HepG2 (cell line): ENCODE results near the gene POLR1H. TPM values are rescaled to one million over a fixed set of nuclear protein-coding genes. Genes with fewer than 3 reads are reported as not detected.
A peak's percentile ranks its signal among the peaks of the same experiment; 100 is the strongest.

Experiments used
- AHR ChIP-seq: IDR thresholded peaks from 2 replicates; pipeline ENCODE4 v1.6.1; 2018; ENCODE audit warnings: missing genetic modification reagents, missing compliant biosample characterization
- CBX1 ChIP-seq: IDR thresholded peaks from one replicate; pipeline ENCODE4 v1.6.1; 2016; ENCODE audit warnings: antibody characterized with exemption, low read depth
- CTCF ChIP-seq: sonication (generic); formaldehyde crosslinking; IDR thresholded peaks from 2 replicates; pipeline ENCODE4 v1.5.0; 2020; ENCODE audit warnings: mild to moderate bottlenecking, missing genetic modification reagents, moderate library complexity
- ERF ChIP-seq: IDR thresholded peaks from 2 replicates; pipeline ENCODE4 v1.6.1; 2018; ENCODE audit warnings: missing biosample characterization, missing genetic modification reagents
- HDAC2 ChIP-seq: sonication (generic); formaldehyde crosslinking; IDR thresholded peaks from 2 replicates; pipeline ENCODE4 v1.4.0; 2020; ENCODE audit warnings: missing genetic modification reagents
- KDM1A ChIP-seq: IDR thresholded peaks from 2 replicates; pipeline ENCODE4 v1.6.1; 2016; ENCODE audit warnings: missing compliant biosample characterization
- LCORL ChIP-seq, 2 experiments: fragments of 450-650 bp in 1 of 2; sonication (generic) in 1 of 2; formaldehyde crosslinking in 1 of 2; IDR thresholded peaks; 2 replicates each; pipeline versions ENCODE4 v1.5.0 to v1.6.1; 2017 to 2020; ENCODE audit warnings: antibody characterized with exemption in 1 of 2, missing genetic modification reagents in 1 of 2
- MAFK ChIP-seq, 2 experiments: IDR thresholded peaks in 1 of 2; conservative IDR thresholded peaks in 1 of 2; 2 replicates each; pipeline ENCODE4 v1.6.1; 2011; ENCODE audit warnings: improper control_type of control experiment in 2 of 2, low read length in 2 of 2
- MED1 ChIP-seq: sonication (generic); formaldehyde crosslinking; IDR thresholded peaks from 2 replicates; pipeline ENCODE4 v1.4.0; 2020; ENCODE audit warnings: missing genetic modification reagents
- MIER3 ChIP-seq: IDR thresholded peaks from 2 replicates; pipeline ENCODE4 v1.6.1; 2016; ENCODE audit warnings: missing compliant biosample characterization, borderline replicate concordance
- PHF5A ChIP-seq: IDR thresholded peaks from one replicate; pipeline ENCODE4 v1.6.1; 2018; ENCODE audit warnings: low read depth, missing genetic modification reagents; ENCODE audit not compliant: unreplicated experiment
- RFX5 ChIP-seq: IDR thresholded peaks from 2 replicates; pipeline ENCODE4 v1.6.1; 2011; ENCODE audit warnings: low read depth, low read length, improper control_type of control experiment
- SMAD3 ChIP-seq: sonication (generic); formaldehyde crosslinking; IDR thresholded peaks from 2 replicates; pipeline ENCODE4 v1.4.0; 2020; ENCODE audit warnings: missing genetic modification reagents
- SOX13 ChIP-seq, 3 experiments: fragments of 450-650 bp in 1 of 3; sonication (generic) in 1 of 3; formaldehyde crosslinking in 1 of 3; IDR thresholded peaks in 2 of 3; conservative IDR thresholded peaks in 1 of 3; 2 replicates each; pipeline versions ENCODE4 v1.5.0 to v1.6.1; 2016 to 2020; ENCODE audit warnings: antibody characterized with exemption in 1 of 3, mild to moderate bottlenecking in 1 of 3, missing compliant biosample characterization in 1 of 3, missing genetic modification reagents in 1 of 3, moderate library complexity in 1 of 3
- STAT6 ChIP-seq: sonication (generic); formaldehyde crosslinking; IDR thresholded peaks from 2 replicates; pipeline ENCODE4 v1.4.0; 2020; ENCODE audit warnings: missing genetic modification reagents, mild to moderate bottlenecking, borderline replicate concordance
- TAF1 ChIP-seq: sonication (generic); formaldehyde crosslinking; IDR thresholded peaks from 2 replicates; pipeline ENCODE4 v1.4.0; 2020; ENCODE audit warnings: missing genetic modification reagents
- ZNF138 ChIP-seq: sonication (generic); formaldehyde crosslinking; IDR thresholded peaks from 2 replicates; pipeline ENCODE4 v1.5.0; 2020; ENCODE audit warnings: mild to moderate bottlenecking, low read depth, missing genetic modification reagents
- ZNF331 ChIP-seq: sonication (generic); formaldehyde crosslinking; IDR thresholded peaks from 2 replicates; pipeline ENCODE4 v1.4.0; 2020; ENCODE audit warnings: missing genetic modification reagents
- ZNF431 ChIP-seq: sonication (generic); formaldehyde crosslinking; IDR thresholded peaks from 2 replicates; pipeline ENCODE4 v1.9.0; 2022; ENCODE audit warnings: missing genetic modification reagents, low read depth, mild to moderate bottlenecking, borderline replicate concordance
- ZNF512B ChIP-seq: sonication (generic); formaldehyde crosslinking; IDR thresholded peaks from 2 replicates; pipeline ENCODE4 v1.5.1; 2020; ENCODE audit warnings: missing genetic modification reagents, mild to moderate bottlenecking, borderline replicate concordance
- ZNF747 ChIP-seq: sonication (generic); formaldehyde crosslinking; IDR thresholded peaks from 2 replicates; pipeline ENCODE4 v1.8.1; 2023; ENCODE audit warnings: missing genetic modification reagents, mild to moderate bottlenecking, borderline replicate concordance
- polyA plus RNA-seq, 8 experiments: library from polyadenylated mRNA; depleted of rRNA in 3 of 8; stranded (reverse) in 7 of 8; unstranded in 1 of 8; fragments of >200 nt; fragmentation: Illumina TruSeq in 4 of 8; extraction: Trizol in 4 of 8; gene quantifications; 2 replicates each; pipeline versions ENCODE4 v1.2.1 to v1.2.3, GENCODE V29; 2011 to 2016; ENCODE audit warnings: low read depth in 4 of 8, missing spikeins in 1 of 8, mixed read lengths in 1 of 8; ENCODE audit not compliant: insufficient read depth in 1 of 8
- total RNA-seq, 5 experiments: library from RNA; depleted of rRNA; stranded (reverse); fragments of >200 nt; fragmentation: Illumina TruSeq; extraction: Trizol; gene quantifications; 2 replicates each; pipeline ENCODE4 v1.2.3, GENCODE V29; 2016; ENCODE audit warnings: low read depth in 1 of 5

POLR1H gene
- total and polyA plus RNA-seq, 2 of the 13 experiments (the other 11 are each of a cell fraction or from before 2014, with no cell fraction given) = 61.4 to 79.8 TPM

GRCh38 chr6:30100585-30101443 is 39.7 kb downstream of the POLR1H start (continued):
- TF ChIP-seq CTCF (CRISPR knock-in tag) (peak; percentile 51; the same call in 1 of the 2 replicates), KDM1A (0 out of 2 replicates have a peak, but pooled peaks have one; percentile 40), MAFK (conservative IDR thresholded peaks at IDR 0.05 in 1 of 2, IDR thresholded peaks at IDR 0.05 in 1 of 2; ENCODE audit: low read length in 2 of 2) (no peak), MIER3 (0 out of 2 replicates have a peak, but pooled peaks have one; percentile 56), ZNF331 (CRISPR knock-in tag) (peak; percentile 69; the same call in 1 of the 2 replicates), SMAD3 (CRISPR knock-in tag) (peak; percentile 83), HDAC2 (CRISPR knock-in tag) (peak; percentile 81), ERF (CRISPR knock-in tag) (peak; percentile 95), ZNF431 (peak; percentile 89), ZNF512B (CRISPR knock-in tag) (no peak), LCORL (IDR thresholded peaks at IDR 0.05) (peak; percentile 44; the same call in 1 of the 2 replicates), LCORL (CRISPR knock-in tag; IDR thresholded peaks at IDR 0.05) (peak; percentile 99), CBX1 (no peak), AHR (CRISPR knock-in tag) (no peak; the same call in 1 of the 2 replicates), TAF1 (CRISPR knock-in tag) (peak; percentile 39; the same call in 1 of the 2 replicates), STAT6 (CRISPR knock-in tag) (peak; percentile 87; the same call in 1 of the 2 replicates), ZNF138 (CRISPR knock-in tag) (0 out of 2 replicates have a peak, but pooled peaks have one; percentile 68), PHF5A (CRISPR knock-in tag) (no peak), SOX13 (IDR thresholded peaks at IDR 0.05) (peak; percentile 51; the same call in 1 of the 2 replicates), SOX13 (CRISPR knock-in tag; conservative IDR thresholded peaks at IDR 0.05 in 1 of 2, IDR thresholded peaks at IDR 0.05 in 1 of 2) (peak in 1 of 2 experiments; percentile 82; a peak in 2 of 4 replicates), MED1 (CRISPR knock-in tag) (peak; percentile 90), RFX5 (no peak), ZNF747 (peak; percentile 62; the same call in 1 of the 2 replicates)
